GM19324 (cell line): ENCODE data around the gene GRIFIN.

Experiments used
- ATAC-seq: cut with Tn5 transposase; IDR thresholded peaks from one replicate; pipeline ENCODE4 v1.9.1; 2021; ENCODE audit warnings: mild to moderate bottlenecking, moderate library complexity; ENCODE audit not compliant: unreplicated experiment, low FRiP score

Gene GRIFIN

GRCh38 chr7:2437537-2438148 is 38.6 kb downstream of the GRIFIN start:
- no peak for ATAC-seq

DNA sequence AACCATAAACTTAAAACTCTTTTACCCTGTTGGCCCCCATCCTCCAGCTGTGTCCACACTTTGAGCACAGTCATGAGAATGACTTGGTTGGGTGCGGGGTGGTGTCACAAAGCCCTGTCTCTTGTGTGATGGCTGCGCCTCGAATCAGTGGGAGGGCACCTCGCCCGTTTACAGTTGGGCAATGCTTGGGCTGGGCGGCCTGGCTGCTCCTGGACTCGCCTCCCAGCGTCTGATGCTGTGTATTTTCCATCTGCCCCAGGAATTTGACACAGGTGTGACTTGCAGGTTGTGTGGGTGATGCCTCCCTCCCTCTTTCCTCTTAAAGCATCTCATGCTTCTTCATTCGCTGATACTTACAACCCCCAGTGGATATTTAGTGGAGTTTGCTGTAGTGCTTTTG is 39.1 kb downstream of the GRIFIN start:
- ATAC-seq, result no peak

GRCh38 chr7:2436341-2437104 is 39.7 kb downstream of the GRIFIN start:
- no peak for ATAC-seq

DNA sequence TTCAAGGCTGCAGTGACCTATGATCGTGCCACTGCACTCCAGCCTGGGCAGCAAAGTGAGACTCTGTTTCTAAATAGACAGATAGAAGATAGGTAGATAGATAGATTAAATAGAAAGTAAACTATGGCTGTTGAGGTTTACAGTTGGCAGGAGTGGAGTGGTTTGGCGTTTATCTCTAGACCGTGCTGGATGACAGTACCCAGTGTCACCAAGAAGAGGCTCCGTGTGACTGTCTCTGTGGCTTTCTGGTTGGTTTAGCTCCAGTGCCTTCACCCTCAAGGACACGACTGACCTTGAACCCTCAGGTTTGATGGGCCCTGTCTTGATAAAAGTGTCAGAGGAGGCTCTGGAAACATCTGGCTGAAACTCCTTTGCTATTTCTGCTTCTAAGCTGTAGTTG is 41.1 kb downstream of the GRIFIN start:
- no peak for ATAC-seq

DNA sequence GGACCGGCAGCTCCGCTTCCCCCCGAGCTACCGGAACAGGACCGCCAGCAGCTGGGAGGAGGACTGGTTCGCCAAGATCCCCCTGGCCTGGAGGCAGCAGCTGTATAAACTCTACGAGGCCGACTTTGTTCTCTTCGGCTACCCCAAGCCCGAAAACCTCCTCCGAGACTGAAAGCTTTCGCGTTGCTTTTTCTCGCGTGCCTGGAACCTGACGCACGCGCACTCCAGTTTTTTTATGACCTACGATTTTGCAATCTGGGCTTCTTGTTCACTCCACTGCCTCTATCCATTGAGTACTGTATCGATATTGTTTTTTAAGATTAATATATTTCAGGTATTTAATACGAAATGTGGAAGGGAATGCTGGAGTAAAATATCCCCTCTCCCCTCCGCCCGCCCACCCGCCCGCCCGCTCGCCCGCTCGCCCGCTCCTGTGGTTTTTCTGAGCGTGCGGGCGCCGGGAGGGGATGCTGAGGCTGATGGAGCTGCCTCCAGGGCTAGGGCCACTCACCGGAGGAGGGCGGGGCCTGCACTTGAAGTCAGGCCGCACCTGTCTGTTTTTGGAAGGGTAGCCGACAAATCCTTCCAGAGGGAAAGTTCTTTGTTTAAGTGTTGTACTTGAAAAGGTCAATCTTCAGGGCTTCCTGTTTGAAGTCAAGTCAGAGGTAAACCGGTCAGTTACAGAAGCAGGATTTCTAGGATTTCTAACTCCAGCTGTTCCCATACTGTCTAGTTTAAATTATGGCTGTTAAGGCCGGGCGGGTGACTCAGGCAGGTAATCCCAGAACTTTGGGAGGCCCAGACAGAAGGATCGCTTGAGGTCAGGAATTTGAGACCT is 42.3 kb downstream of the GRIFIN start:
- no peak for ATAC-seq

DNA sequence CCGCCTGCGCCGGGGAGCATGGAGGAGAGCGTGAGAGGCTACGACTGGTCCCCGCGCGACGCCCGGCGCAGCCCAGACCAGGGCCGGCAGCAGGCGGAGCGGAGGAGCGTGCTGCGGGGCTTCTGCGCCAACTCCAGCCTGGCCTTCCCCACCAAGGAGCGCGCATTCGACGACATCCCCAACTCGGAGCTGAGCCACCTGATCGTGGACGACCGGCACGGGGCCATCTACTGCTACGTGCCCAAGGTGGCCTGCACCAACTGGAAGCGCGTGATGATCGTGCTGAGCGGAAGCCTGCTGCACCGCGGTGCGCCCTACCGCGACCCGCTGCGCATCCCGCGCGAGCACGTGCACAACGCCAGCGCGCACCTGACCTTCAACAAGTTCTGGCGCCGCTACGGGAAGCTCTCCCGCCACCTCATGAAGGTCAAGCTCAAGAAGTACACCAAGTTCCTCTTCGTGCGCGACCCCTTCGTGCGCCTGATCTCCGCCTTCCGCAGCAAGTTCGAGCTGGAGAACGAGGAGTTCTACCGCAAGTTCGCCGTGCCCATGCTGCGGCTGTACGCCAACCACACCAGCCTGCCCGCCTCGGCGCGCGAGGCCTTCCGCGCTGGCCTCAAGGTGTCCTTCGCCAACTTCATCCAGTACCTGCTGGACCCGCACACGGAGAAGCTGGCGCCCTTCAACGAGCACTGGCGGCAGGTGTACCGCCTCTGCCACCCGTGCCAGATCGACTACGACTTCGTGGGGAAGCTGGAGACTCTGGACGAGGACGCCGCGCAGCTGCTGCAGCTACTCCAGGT is 43.1 kb downstream of the GRIFIN start:
- ATAC-seq, result no peak

GRCh38 chr7:2431260-2431867 is 44.8 kb downstream of the GRIFIN start:
- no peak for ATAC-seq

GRCh38 chr7:2425749-2426148 is 50.4 kb downstream of the GRIFIN start:
- ATAC-seq, result no peak
